Measurements from ENCODE around the gene RBMS3. TPM values are rescaled to one million over a fixed set of nuclear protein-coding genes. Genes with fewer than 3 reads are reported as not detected.
A peak's percentile ranks its signal among the peaks of the same experiment; 100 is the strongest.

RBMS3 gene
- total and polyA plus RNA-seq, 2 donors (not counting 1 experiment from before 2014, with no cell fraction given): 26.9 to 68.4 TPM

GRCh38 chr3:29972320-29972993, 691.6 kb downstream of the RBMS3 start:
- Histone ChIP-seq H2AFZ (ENCODE audit: low read length) (no peak overlapping the region), H3K9ac (ENCODE audit: insufficient read depth, low read length) (no peak overlapping the region), H3K9me3 (ENCODE audit: control insufficient read depth, insufficient read depth, low read depth, low read length) (no peaks in the 10 kb centered on the region), H3K4me3 (replicated peaks in 1 of 4; ENCODE audit: control extremely low read depth in 1 of 4, insufficient read depth in 1 of 4, low read depth in 3 of 4, low read length in 4 of 4) (no peak overlapping the region), H3K79me2 (ENCODE audit: control insufficient read depth, insufficient read depth, low read length) (no peaks in the 10 kb centered on the region), H3K4me2 (ENCODE audit: extremely low read depth, insufficient read depth, low read length) (no peak overlapping the region), H4K20me1 (ENCODE audit: control insufficient read depth, extremely low read depth, insufficient read depth, low read length) (no peaks in the 10 kb centered on the region), H3K27ac (ENCODE audit: insufficient read depth, low read length) (no peak overlapping the region), H3K27me3 (ENCODE audit: control insufficient read depth, insufficient read depth, low read length) (no peaks in the 10 kb centered on the region), H3K36me3 (ENCODE audit: control insufficient read depth, insufficient read depth, low read length) (no peaks in the 10 kb centered on the region), H3K4me1 (ENCODE audit: control insufficient read depth, extremely low read depth, insufficient read depth, low read length) (no peaks in the 10 kb centered on the region)
- DNase-seq (ENCODE audit: low read depth in 2 of 2): peak; percentile 29 to 89
- TF ChIP-seq EZH2 (IDR thresholded peaks at IDR 0.05; ENCODE audit: low read length, missing control alignments): no peak
- TF ChIP-seq CTCF (conservative IDR thresholded peaks at IDR 0.05 in 1 of 2, IDR thresholded peaks at IDR 0.05 in 1 of 2; ENCODE audit: low read depth in 1 of 2, low read length in 2 of 2): no peak

GRCh38 chr3:29973763-29974162, 692.9 kb downstream of the RBMS3 start:
- Histone ChIP-seq H3K27me3 (ENCODE audit: control insufficient read depth, insufficient read depth, low read length) (no peaks in the 10 kb centered on the region), H3K4me2 (ENCODE audit: extremely low read depth, insufficient read depth, low read length) (no peak overlapping the region), H3K9me3 (ENCODE audit: control insufficient read depth, insufficient read depth, low read depth, low read length) (no peaks in the 10 kb centered on the region), H4K20me1 (ENCODE audit: control insufficient read depth, extremely low read depth, insufficient read depth, low read length) (no peaks in the 10 kb centered on the region), H2AFZ (ENCODE audit: low read length) (no peak overlapping the region), H3K9ac (ENCODE audit: insufficient read depth, low read length) (no peak overlapping the region), H3K79me2 (ENCODE audit: control insufficient read depth, insufficient read depth, low read length) (no peaks in the 10 kb centered on the region), H3K36me3 (ENCODE audit: control insufficient read depth, insufficient read depth, low read length) (no peaks in the 10 kb centered on the region), H3K27ac (ENCODE audit: insufficient read depth, low read length) (no peak overlapping the region), H3K4me3 (replicated peaks in 1 of 4; ENCODE audit: control extremely low read depth in 1 of 4, insufficient read depth in 1 of 4, low read depth in 3 of 4, low read length in 4 of 4) (no peak overlapping the region), H3K4me1 (ENCODE audit: control insufficient read depth, extremely low read depth, insufficient read depth, low read length) (no peaks in the 10 kb centered on the region)
- TF ChIP-seq EZH2 (IDR thresholded peaks at IDR 0.05; ENCODE audit: low read length, missing control alignments) (no peak), CTCF (conservative IDR thresholded peaks at IDR 0.05 in 1 of 2, IDR thresholded peaks at IDR 0.05 in 1 of 2; ENCODE audit: low read depth in 1 of 2, low read length in 2 of 2) (no peak)
- DNase-seq (ENCODE audit: low read depth in 2 of 2): no peak

GRCh38 chr3:29976871-29977270, 696.0 kb downstream of the RBMS3 start:
- H3K4me2 ChIP-seq (ENCODE audit: extremely low read depth, insufficient read depth, low read length): no peak overlapping the region
- H3K36me3 ChIP-seq (ENCODE audit: control insufficient read depth, insufficient read depth, low read length): no peaks in the 10 kb centered on the region
- no peak overlapping the region for H2AFZ ChIP-seq (ENCODE audit: low read length)
- no peaks in the 10 kb centered on the region for H3K4me1 ChIP-seq (ENCODE audit: control insufficient read depth, extremely low read depth, insufficient read depth, low read length)
- H3K79me2 ChIP-seq (ENCODE audit: control insufficient read depth, insufficient read depth, low read length): no peaks in the 10 kb centered on the region
- H3K27ac ChIP-seq (ENCODE audit: insufficient read depth, low read length): no peak overlapping the region
- no peaks in the 10 kb centered on the region for H3K27me3 ChIP-seq (ENCODE audit: control insufficient read depth, insufficient read depth, low read length)
- no peak overlapping the region for H3K9ac ChIP-seq (ENCODE audit: insufficient read depth, low read length)
- no peak for TF ChIP-seq EZH2 (IDR thresholded peaks at IDR 0.05; ENCODE audit: low read length, missing control alignments)
- no peak for TF ChIP-seq CTCF (conservative IDR thresholded peaks at IDR 0.05 in 1 of 2, IDR thresholded peaks at IDR 0.05 in 1 of 2; ENCODE audit: low read depth in 1 of 2, low read length in 2 of 2)
- H4K20me1 ChIP-seq (ENCODE audit: control insufficient read depth, extremely low read depth, insufficient read depth, low read length): no peaks in the 10 kb centered on the region
- H3K9me3 ChIP-seq (ENCODE audit: control insufficient read depth, insufficient read depth, low read depth, low read length): no peaks in the 10 kb centered on the region
- DNase-seq (ENCODE audit: low read depth in 2 of 2): no peak
- H3K4me3 ChIP-seq (replicated peaks in 1 of 4; ENCODE audit: control extremely low read depth in 1 of 4, insufficient read depth in 1 of 4, low read depth in 3 of 4, low read length in 4 of 4): no peak overlapping the region
